Transverse colon (tissue), 4 donors: Measurements from ENCODE around the gene ACD.

Experiments used
- EP300 ChIP-seq: sonication (generic); formaldehyde crosslinking; IDR thresholded peaks from one replicate; pipeline ENCODE4 v1.6.1; 2017; ENCODE audit warnings: antibody characterized with exemption, low read depth
- POLR2AphosphoS5 ChIP-seq, 3 donors: sonication (generic); formaldehyde crosslinking; IDR thresholded peaks; one replicate each; pipeline ENCODE4 v1.6.1; 2016; ENCODE audit warnings: antibody characterized with exemption in 3 of 3
- TF ChIP-seq, protein P1 (sequence below), 5 experiments: fragments of 200-600 bp in 3 of 5; fragments of 450-650 bp in 2 of 5; sonication (generic) in 3 of 5; IDR thresholded peaks; 1 replicate in 2 of 5; 2 replicates in 3 of 5; pipeline ENCODE4 v1.5.1; 2016 to 2017; ENCODE audit warnings: antibody characterized with exemption in 5 of 5, inconsistent platforms in 3 of 5, mild to moderate bottlenecking in 2 of 5, moderate library complexity in 1 of 5

DNA sequence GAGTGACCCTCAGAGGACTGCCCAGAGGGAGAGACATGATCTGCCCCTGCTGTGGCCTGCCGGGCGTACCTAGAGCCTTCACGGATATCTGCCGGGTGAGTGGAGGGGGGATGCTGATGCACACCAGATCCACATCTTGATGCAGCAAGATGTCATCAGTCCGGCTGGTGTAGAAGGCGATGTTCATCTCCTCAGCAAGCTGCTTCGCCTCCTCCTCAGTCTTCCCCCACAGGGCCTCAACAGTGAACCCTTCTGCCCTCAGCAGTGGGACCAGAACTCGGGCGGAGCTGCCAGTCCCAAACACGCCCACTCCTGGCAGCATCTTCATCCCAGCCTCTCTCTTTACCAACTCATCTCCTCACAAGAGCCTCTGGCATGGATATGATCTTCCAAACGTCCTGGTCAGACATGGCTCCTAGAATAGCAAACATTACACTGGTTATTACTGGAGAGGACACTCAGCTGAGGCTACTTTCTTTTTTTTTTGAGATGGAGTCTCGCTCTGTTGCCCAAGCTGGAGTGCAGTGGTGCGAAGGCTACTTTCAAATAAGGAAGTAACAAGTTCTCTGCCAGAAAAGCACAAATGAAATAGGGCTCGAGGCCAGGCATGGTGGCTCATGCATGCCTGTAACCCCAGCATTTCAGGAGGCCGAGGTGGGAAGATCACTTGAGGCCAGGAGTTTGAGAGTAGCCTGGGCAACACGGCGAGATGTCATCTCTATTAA, 25.5 kb upstream of the ACD start:
- TF ChIP-seq, protein P1, sequence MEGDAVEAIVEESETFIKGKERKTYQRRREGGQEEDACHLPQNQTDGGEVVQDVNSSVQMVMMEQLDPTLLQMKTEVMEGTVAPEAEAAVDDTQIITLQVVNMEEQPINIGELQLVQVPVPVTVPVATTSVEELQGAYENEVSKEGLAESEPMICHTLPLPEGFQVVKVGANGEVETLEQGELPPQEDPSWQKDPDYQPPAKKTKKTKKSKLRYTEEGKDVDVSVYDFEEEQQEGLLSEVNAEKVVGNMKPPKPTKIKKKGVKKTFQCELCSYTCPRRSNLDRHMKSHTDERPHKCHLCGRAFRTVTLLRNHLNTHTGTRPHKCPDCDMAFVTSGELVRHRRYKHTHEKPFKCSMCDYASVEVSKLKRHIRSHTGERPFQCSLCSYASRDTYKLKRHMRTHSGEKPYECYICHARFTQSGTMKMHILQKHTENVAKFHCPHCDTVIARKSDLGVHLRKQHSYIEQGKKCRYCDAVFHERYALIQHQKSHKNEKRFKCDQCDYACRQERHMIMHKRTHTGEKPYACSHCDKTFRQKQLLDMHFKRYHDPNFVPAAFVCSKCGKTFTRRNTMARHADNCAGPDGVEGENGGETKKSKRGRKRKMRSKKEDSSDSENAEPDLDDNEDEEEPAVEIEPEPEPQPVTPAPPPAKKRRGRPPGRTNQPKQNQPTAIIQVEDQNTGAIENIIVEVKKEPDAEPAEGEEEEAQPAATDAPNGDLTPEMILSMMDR (IDR thresholded peaks at IDR 0.05), result no peak
- TF ChIP-seq EP300, result no peak
- no peak for TF ChIP-seq POLR2AphosphoS5 (IDR thresholded peaks at IDR 0.05)
